K562 (cell line): ENCODE results near the gene RHO. TPM values are rescaled to one million over a fixed set of nuclear protein-coding genes. Genes with fewer than 3 reads are reported as not detected.

Experiments used
- ATAC-seq: fragments of 200-7000 bp; cut with Tn5 transposase; 3 replicates; pipeline ENCODE4 v1.9.1; 2020; ENCODE audit warnings: moderate library complexity
- BruUV-seq: library from RNA; stranded (reverse); fragments of 400-500 nt; replicated peaks from 2 replicates; lab custom pipeline; 2021; lab: Mats Ljungman, UMichigan
- CTCF ChIA-PET: fragments of 300-600 bp; formaldehyde crosslinking; extraction: SDS; loops from one replicate; lab custom pipeline; 2021; ENCODE audit warnings: low intra/inter-chr PET ratio; lab: Yijun Ruan, JAX
- POLR2A ChIA-PET: fragments of 300-600, 350-650 bp; sonication (Branson Sonifier 250); formaldehyde crosslinking; extraction: SDS; loops from one replicate; lab custom pipeline; 2021; ENCODE audit warnings: antibody characterized with exemption, inconsistent platforms; lab: Yijun Ruan, JAX
- DNase-seq, 4 experiments: peaks; one replicate each; pipeline versions ENCODE4 v3.0.0 to v3.0.0-alpha.2; 2011 to 2018; ENCODE audit warnings: low spot score in 3 of 4, mixed read lengths in 3 of 4; ENCODE audit errors: extremely low read depth in 1 of 4
- FAIRE-seq: peaks from 2 replicates; lab custom pipeline; 2011; peaks lifted over from hg19 to GRCh38; lab: Jason Lieb, UNC
- H2AFZ ChIP-seq: 2 replicates; pipeline ENCODE4 v1.6.0; 2011; ENCODE audit warnings: low read depth, low read length, control low read depth, inconsistent platforms
- H3K27ac ChIP-seq: fragments of 200-600 bp; 3 replicates; pipeline ENCODE4 v1.8.0; 2011; ENCODE audit warnings: low read depth, mild to moderate bottlenecking, control low read depth, inconsistent platforms, low read length, moderate library complexity, mixed read lengths; ENCODE audit errors: extremely low read depth
- H3K27me3 ChIP-seq, 2 experiments: fragments of 300-600 bp in 1 of 2; 2 replicates in 1 of 2; 3 replicates in 1 of 2; pipeline versions ENCODE4 v1.6.0 to v1.8.0; 2011; ENCODE audit warnings: inconsistent platforms in 2 of 2, low read length in 2 of 2, mild to moderate bottlenecking in 1 of 2, mixed read lengths in 1 of 2, moderate library complexity in 1 of 2; ENCODE audit not compliant: control insufficient read depth in 2 of 2, insufficient read depth in 2 of 2
- H3K36me3 ChIP-seq: fragments of 300-600 bp; 3 replicates; pipeline ENCODE4 v1.8.0; 2011; ENCODE audit warnings: mild to moderate bottlenecking, low read length, inconsistent platforms; ENCODE audit not compliant: control insufficient read depth, insufficient read depth
- H3K4me1 ChIP-seq, 2 experiments: fragments of 200-600 bp in 1 of 2; replicated peaks in 1 of 2; 2 replicates in 1 of 2; 3 replicates in 1 of 2; pipeline versions ENCODE4 v1.5.1 to v1.8.0; 2011; ENCODE audit warnings: inconsistent platforms in 2 of 2, low read length in 2 of 2, mild to moderate bottlenecking in 1 of 2, mixed read lengths in 1 of 2, moderate library complexity in 1 of 2; ENCODE audit not compliant: control insufficient read depth in 2 of 2, insufficient read depth in 2 of 2
- H3K4me2 ChIP-seq: 2 replicates; pipeline ENCODE4 v1.6.1; 2011; ENCODE audit warnings: low read length, control low read depth, inconsistent platforms, mixed read lengths; ENCODE audit not compliant: insufficient read depth
- H3K4me3 ChIP-seq: fragments of 200-600 bp; sonication (generic), shearing (Covaris generic); 2 replicates; pipeline ENCODE4 v1.5.1; 2016; ENCODE audit warnings: control low read depth, inconsistent platforms
- H3K79me2 ChIP-seq: fragments of 200-600 bp; 3 replicates; pipeline ENCODE4 v1.8.0; 2011; ENCODE audit warnings: low read length, inconsistent platforms; ENCODE audit not compliant: control insufficient read depth, insufficient read depth
- H3K9ac ChIP-seq, 2 experiments: 2 replicates each; pipeline versions ENCODE4 v1.6.0 to v1.6.1; 2011; ENCODE audit warnings: low read depth in 2 of 2, low read length in 2 of 2, control low read depth in 1 of 2, inconsistent platforms in 1 of 2, mild to moderate bottlenecking in 1 of 2, mixed read lengths in 1 of 2; ENCODE audit not compliant: insufficient read depth in 1 of 2
- H3K9me1 ChIP-seq: one replicate; pipeline ENCODE4 v1.6.0; 2011; ENCODE audit warnings: inconsistent platforms, mild to moderate bottlenecking, low read length, moderate library complexity; ENCODE audit not compliant: control insufficient read depth, insufficient read depth
- H3K9me3 ChIP-seq: replicated peaks from 2 replicates; pipeline ENCODE4 v1.5.1; 2011; ENCODE audit warnings: low read depth, low read length, inconsistent platforms; ENCODE audit not compliant: control insufficient read depth, insufficient read depth
- H4K20me1 ChIP-seq: replicated peaks from 2 replicates; pipeline ENCODE4 v1.6.1; 2011; ENCODE audit warnings: low read length, inconsistent platforms, mixed read lengths; ENCODE audit not compliant: control insufficient read depth, insufficient read depth
- BACH1 ChIP-seq: fragments of 200-800 bp; sonication (Bioruptor generic); IDR thresholded peaks from 2 replicates; pipeline ENCODE4 v1.6.1; 2016; ENCODE audit warnings: missing genetic modification characterization, missing compliant biosample characterization
- BRD9 ChIP-seq: fragments of 450-650 bp; IDR thresholded peaks from 2 replicates; pipeline ENCODE4 v1.6.1; 2018; ENCODE audit warnings: low read depth; ENCODE audit not compliant: partially characterized antibody
- ELF2 ChIP-seq: fragments of 250-450 bp; sonication (Bioruptor Pico); IDR thresholded peaks from 2 replicates; pipeline ENCODE4 v1.5.0; 2021; ENCODE audit warnings: mild to moderate bottlenecking
- HMGN3 ChIP-seq: IDR thresholded peaks from 2 replicates; pipeline ENCODE4 v1.6.1; 2011; ENCODE audit warnings: borderline replicate concordance, low read depth, mild to moderate bottlenecking, mixed read lengths, low read length; ENCODE audit not compliant: insufficient read length; ENCODE audit errors: extremely low read depth
- IRF2 ChIP-seq: sonication (generic); formaldehyde crosslinking; IDR thresholded peaks from 2 replicates; pipeline ENCODE4 v1.8.1; 2022; ENCODE audit warnings: mild to moderate bottlenecking, missing genetic modification reagents
- MYNN ChIP-seq, 2 experiments: sonication (generic); formaldehyde crosslinking in 1 of 2; IDR thresholded peaks; 2 replicates each; pipeline versions ENCODE4 v1.5.0 to v1.6.1; 2016 to 2020; ENCODE audit warnings: antibody characterized with exemption in 1 of 2, missing genetic modification reagents in 1 of 2
- NCOA6 ChIP-seq: fragments of 450-650 bp; IDR thresholded peaks from 2 replicates; pipeline ENCODE4 v1.6.1; 2017; ENCODE audit warnings: mild to moderate bottlenecking
- PBX2 ChIP-seq, 2 experiments: IDR thresholded peaks in 1 of 2; conservative IDR thresholded peaks in 1 of 2; 2 replicates each; pipeline ENCODE4 v1.6.1; 2016; ENCODE audit warnings: low read depth in 2 of 2, mild to moderate bottlenecking in 1 of 2, missing compliant biosample characterization in 1 of 2, missing genetic modification characterization in 1 of 2, moderate library complexity in 1 of 2
- PHF21A ChIP-seq: fragments of 450-650 bp; IDR thresholded peaks from 2 replicates; pipeline ENCODE4 v1.6.1; 2017; ENCODE audit warnings: low read depth, borderline replicate concordance
- SMAD4 ChIP-seq: fragments of 250-450 bp; sonication (Bioruptor Pico); conservative IDR thresholded peaks from 2 replicates; pipeline ENCODE4 v1.8.0; 2021; ENCODE audit warnings: inconsistent platforms, mild to moderate bottlenecking, moderate library complexity
- TEAD2 ChIP-seq: fragments of 450-650 bp; IDR thresholded peaks from 2 replicates; pipeline ENCODE4 v1.6.1; 2016; ENCODE audit warnings: missing genetic modification characterization, control low read depth, missing compliant biosample characterization
- ZBTB33 ChIP-seq: sonication (generic); formaldehyde crosslinking; IDR thresholded peaks from 2 replicates; pipeline ENCODE4 v1.8.1; 2023; ENCODE audit warnings: mild to moderate bottlenecking, missing genetic modification reagents
- ZNF408 ChIP-seq: fragments of 250-450 bp; sonication (Bioruptor Pico); IDR thresholded peaks from 2 replicates; pipeline ENCODE4 v1.4.0; 2020; ENCODE audit warnings: low read depth, mild to moderate bottlenecking, moderate library complexity
- WGBS: fragments of 100-300 bp; shearing (Covaris generic); methylation state at CpG from one replicate; pipeline ENCODE4 v1.1.6; 2016; ENCODE audit warnings: low coverage, mixed read lengths; ENCODE audit not compliant: insufficient coverage; ENCODE audit errors: missing lambda C conversion rate; 5-methylcytosine and 5-hydroxymethylcytosine counted together
- in situ Hi-C: fragments of 300-500 bp; cut with MboI; formaldehyde crosslinking; loops from 4 replicates; pipeline ENCODE4 v1.15.0; 2018; ENCODE audit warnings: inconsistent platforms, mixed read lengths
- intact Hi-C: fragments of 100-400 bp; cut with micrococcal nuclease; formaldehyde crosslinking; loops from 2 replicates; pipeline ENCODE4 v1.14.2; 2022
- polyA plus RNA-seq, 8 experiments: library from polyadenylated mRNA; depleted of rRNA in 4 of 8; stranded (reverse) in 5 of 8; unstranded in 3 of 8; fragments of >200 nt; fragmentation: Nextera tagmentation in 2 of 8; fragmentation: Illumina TruSeq in 1 of 8; extraction: Ambion mirVana in 2 of 8; extraction: Trizol in 1 of 8; gene quantifications; 2 replicates each; pipeline versions ENCODE4 v1.2.1 to v1.2.3, GENCODE V29; 2011 to 2014; ENCODE audit warnings: inconsistent platforms in 1 of 8, missing spikeins in 1 of 8
- total RNA-seq, 7 experiments: library from RNA; depleted of rRNA in 6 of 7; stranded (reverse); fragments of >200 nt in 6 of 7; fragmentation: Illumina TruSeq in 2 of 7; extraction: Trizol in 2 of 7; gene quantifications; 2 replicates each; pipeline versions ENCODE4 v1.2.1 to v1.2.3, GENCODE V29; 2011 to 2021; ENCODE audit warnings: low replicate concordance in 1 of 7

Gene RHO
- total and polyA plus RNA-seq, 9 of the 15 experiments (the other 6 are each of a cell fraction or from before 2014, with no cell fraction given) = not detected

- no peak for FAIRE-seq
Measured at GRCh38 chr3:129556890-129557547, 28.6 kb downstream of the RHO start.

GRCh38 chr3:129557548-129557894 is 29.1 kb downstream of the RHO start:
- H3K27ac ChIP-seq = no peak overlapping the region
- ChIA-PET POLR2A (interaction anchor here (0.5 kb wide), 1 partner anchor 29 kb away, joined by 5 read pairs; no protein-coding TSS in a partner anchor), CTCF (no interaction called here)
- DNase-seq (no peak), ATAC-seq (no peak), FAIRE-seq (no peak)
- H3K79me2 ChIP-seq = no peaks in the 10 kb centered on the region
- H3K36me3 ChIP-seq = peaks cover 25% of the 10 kb centered on the region; the same call in 1 of the 3 replicates
- no peaks in the 10 kb centered on the region for H3K9me1 ChIP-seq
- no peak overlapping the region for H3K9ac ChIP-seq
- H2AFZ ChIP-seq = no peak overlapping the region
- no peak overlapping the region for H3K4me2 ChIP-seq
- peaks cover 7 to 53% of the 10 kb centered on the region in 2 experiments; a peak in 4 of 5 replicates for H3K4me1 ChIP-seq
- H3K9me3 ChIP-seq = no peaks in the 10 kb centered on the region
- in situ Hi-C loops (no loop called here), intact Hi-C loops (no loop called here)
- H3K4me3 ChIP-seq = no peak overlapping the region
- 77% methylated on average over 11 of the region's 11 CpGs for WGBS
- no peaks in the 10 kb centered on the region for H4K20me1 ChIP-seq
- no peaks in the 10 kb centered on the region for H3K27me3 ChIP-seq
- BruUV-seq = no TSS peak
- TF ChIP-seq SMAD4 (CRISPR knock-in tag) (no peak), MYNN (IDR thresholded peaks at IDR 0.05) (no peak), MYNN (CRISPR knock-in tag; IDR thresholded peaks at IDR 0.05) (no peak), PHF21A (no peak), ELF2 (CRISPR knock-in tag) (no peak), PBX2 (CRISPR knock-in tag; IDR thresholded peaks at IDR 0.05; ENCODE audit: low read depth) (no peak), PBX2 (tag; conservative IDR thresholded peaks at IDR 0.05; ENCODE audit: low read depth) (no peak), ZBTB33 (CRISPR knock-in tag) (no peak), IRF2 (CRISPR knock-in tag) (no peak), ZNF408 (CRISPR knock-in tag) (no peak), NCOA6 (no peak)

More at GRCh38 chr3:129556890-129557547, 28.6 kb downstream of the RHO start:
- ChIA-PET POLR2A (no interaction called here), CTCF (no interaction called here)
- Histone ChIP-seq H3K27me3 (no peaks in the 10 kb centered on the region), H3K27ac (no peak overlapping the region), H3K9me3 (no peaks in the 10 kb centered on the region), H3K79me2 (no peaks in the 10 kb centered on the region), H3K4me1 (peaks cover 7 to 53% of the 10 kb centered on the region in 2 experiments; a peak in 4 of 5 replicates), H3K4me2 (no peak overlapping the region), H4K20me1 (no peaks in the 10 kb centered on the region), H3K36me3 (peaks cover 22% of the 10 kb centered on the region; the same call in 1 of the 3 replicates), H2AFZ (no peak overlapping the region), H3K4me3 (no peak overlapping the region), H3K9me1 (no peaks in the 10 kb centered on the region), H3K9ac (no peak overlapping the region)
- in situ Hi-C loops (no loop called here), intact Hi-C loops (no loop called here)
- no peak for DNase-seq
- TF ChIP-seq BRD9 (no peak), TEAD2 (no peak), HMGN3 (no peak), BACH1 (tag) (no peak)
- no peak for ATAC-seq
- 77% methylated on average over 11 of the region's 31 CpGs for WGBS
- BruUV-seq = no TSS peak
